ENCODE data around the gene TRPM3.
"Not testable (repeated sequence)": the region's sequence is repeated elsewhere in the genome, so short reads cannot be mapped to it uniquely, and the experiment has no call there.

Gene TRPM3

DNA sequence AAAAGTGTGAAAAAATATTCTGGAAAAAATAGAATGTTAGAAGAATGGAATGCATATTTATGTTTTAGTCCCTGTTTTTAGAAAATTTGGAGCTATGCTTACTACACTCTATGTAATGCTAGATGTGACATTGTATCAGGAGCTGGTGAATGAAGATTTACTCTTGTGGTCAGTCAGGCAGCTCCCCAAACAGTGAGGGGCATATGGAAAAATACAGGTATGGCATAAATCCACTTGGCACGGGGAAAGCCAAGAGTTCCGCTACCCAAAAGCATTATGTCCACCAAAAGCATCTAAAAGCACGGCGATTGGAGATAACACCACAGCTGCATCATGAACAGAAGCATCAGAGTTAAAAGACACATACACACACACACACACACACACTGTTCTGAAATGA, 486.7 kb downstream of the TRPM3 start:
- POLR2A ChIA-PET = no interaction called here
- TF ChIP-seq ZNF76 (tag by site-specific recombination; IDR thresholded peaks at IDR 0.05; ENCODE audit: borderline replicate concordance, low read depth) = no peak
- no peak for TF ChIP-seq ZNF214 (tag by site-specific recombination; IDR thresholded peaks at IDR 0.05; ENCODE audit: borderline replicate concordance)
- TF ChIP-seq, protein P1, sequence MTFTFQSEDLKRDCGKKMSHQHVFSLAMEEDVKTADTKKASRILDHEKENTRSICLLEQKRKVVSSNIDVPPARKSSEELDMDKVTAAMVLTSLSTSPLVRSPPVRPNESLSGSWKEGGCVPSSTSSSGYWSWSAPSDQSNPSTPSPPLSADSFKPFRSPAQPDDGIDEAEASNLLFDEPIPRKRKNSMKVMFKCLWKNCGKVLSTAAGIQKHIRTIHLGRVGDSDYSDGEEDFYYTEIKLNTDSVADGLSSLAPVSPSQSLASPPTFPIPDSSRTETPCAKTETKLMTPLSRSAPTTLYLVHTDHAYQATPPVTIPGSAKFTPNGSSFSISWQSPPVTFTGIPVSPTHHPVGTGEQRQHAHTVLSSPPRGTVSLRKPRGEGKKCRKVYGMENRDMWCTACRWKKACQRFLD (tag by site-specific recombination; IDR thresholded peaks at IDR 0.05) = no peak
- no peak for TF ChIP-seq ZNF302 (tag by site-specific recombination; IDR thresholded peaks at IDR 0.05; ENCODE audit: low read depth)
- TF ChIP-seq ZNF366 (tag by site-specific recombination; conservative IDR thresholded peaks at IDR 0.05) = no peak
- TF ChIP-seq AEBP2 (tag by site-specific recombination; IDR thresholded peaks at IDR 0.05; ENCODE audit: borderline replicate concordance) = no peak
- TF ChIP-seq KLF9 (tag by site-specific recombination; IDR thresholded peaks at IDR 0.05; ENCODE audit: low read depth) = no peak
- TF ChIP-seq ZNF843 (tag by site-specific recombination; IDR thresholded peaks at IDR 0.05) = no peak
- no peak for TF ChIP-seq ZNF645 (tag by site-specific recombination; IDR thresholded peaks at IDR 0.05)
- no peak for TF ChIP-seq ZIC2 (tag by site-specific recombination; IDR thresholded peaks at IDR 0.05)
- TF ChIP-seq, protein P2, sequence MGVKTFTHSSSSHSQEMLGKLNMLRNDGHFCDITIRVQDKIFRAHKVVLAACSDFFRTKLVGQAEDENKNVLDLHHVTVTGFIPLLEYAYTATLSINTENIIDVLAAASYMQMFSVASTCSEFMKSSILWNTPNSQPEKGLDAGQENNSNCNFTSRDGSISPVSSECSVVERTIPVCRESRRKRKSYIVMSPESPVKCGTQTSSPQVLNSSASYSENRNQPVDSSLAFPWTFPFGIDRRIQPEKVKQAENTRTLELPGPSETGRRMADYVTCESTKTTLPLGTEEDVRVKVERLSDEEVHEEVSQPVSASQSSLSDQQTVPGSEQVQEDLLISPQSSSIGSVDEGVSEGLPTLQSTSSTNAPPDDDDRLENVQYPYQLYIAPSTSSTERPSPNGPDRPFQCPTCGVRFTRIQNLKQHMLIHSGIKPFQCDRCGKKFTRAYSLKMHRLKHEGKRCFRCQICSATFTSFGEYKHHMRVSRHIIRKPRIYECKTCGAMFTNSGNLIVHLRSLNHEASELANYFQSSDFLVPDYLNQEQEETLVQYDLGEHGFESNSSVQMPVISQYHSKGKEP (tag by site-specific recombination; IDR thresholded peaks at IDR 0.05) = no peak
- no peak for TF ChIP-seq ZSCAN16 (tag by site-specific recombination; IDR thresholded peaks at IDR 0.05)
- TF ChIP-seq ZEB2 (tag by site-specific recombination; IDR thresholded peaks at IDR 0.05) = no peak
- TF ChIP-seq ZNF23 (tag by site-specific recombination; IDR thresholded peaks at IDR 0.05; ENCODE audit: borderline replicate concordance) = no peak
- H3K4me3 ChIP-seq (ENCODE audit: low read depth, low read length) = no peak overlapping the region
- no peaks in the 10 kb centered on the region for H3K9me3 ChIP-seq (ENCODE audit: control insufficient read depth, insufficient read depth, low read depth, low read length)
- CTCF ChIA-PET = interaction anchor here (0.6 to 11.2 kb wide), 4 partner anchors 9 to 1384 kb away, joined by 3 to 109 read pairs (median 4); no protein-coding TSS in a partner anchor
- 0 out of 2 replicates have a peak, but pooled peaks cover 2% of the 10 kb centered on the region for H3K4me1 ChIP-seq (ENCODE audit: control insufficient read depth, insufficient read depth, low read length)
- no peaks in the 10 kb centered on the region for H3K36me3 ChIP-seq (ENCODE audit: control insufficient read depth in 2 of 2, insufficient read depth in 1 of 2, low read length in 2 of 2)
- no peak overlapping the region for H3K27ac ChIP-seq (ENCODE audit: extremely low read depth, low read depth, low read length)

DNA sequence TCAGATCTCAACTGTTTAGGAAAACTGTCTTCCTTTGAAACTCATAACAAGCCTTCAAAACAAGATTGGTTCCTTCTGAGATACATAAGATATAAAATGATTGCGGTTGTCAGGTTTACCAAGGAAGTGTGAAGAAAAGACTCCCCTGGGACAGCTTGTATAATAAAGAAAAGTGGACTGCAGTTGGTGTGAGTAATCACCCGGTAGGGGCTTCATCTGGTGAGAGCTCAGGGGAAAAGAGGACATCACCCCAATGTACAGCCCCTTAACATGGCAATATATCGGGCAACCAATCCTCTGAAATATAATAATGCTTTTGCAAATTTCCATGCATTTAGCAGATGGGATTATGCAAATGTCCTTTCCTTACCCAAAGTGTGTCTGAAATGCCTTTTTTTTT, 490.4 kb downstream of the TRPM3 start:
- H3K27ac ChIP-seq (ENCODE audit: extremely low read depth, low read depth, low read length) = no peak overlapping the region
- POLR2A ChIA-PET = no interaction called here
- no peak overlapping the region for H3K4me3 ChIP-seq (ENCODE audit: low read depth, low read length)
- H3K9me3 ChIP-seq (ENCODE audit: control insufficient read depth, insufficient read depth, low read depth, low read length) = no peaks in the 10 kb centered on the region
- H3K4me1 ChIP-seq (ENCODE audit: control insufficient read depth, insufficient read depth, low read length) = 0 out of 2 replicates have a peak, but pooled peaks cover 2% of the 10 kb centered on the region
- H3K36me3 ChIP-seq (ENCODE audit: control insufficient read depth in 2 of 2, insufficient read depth in 1 of 2, low read length in 2 of 2) = no peaks in the 10 kb centered on the region
- CTCF ChIA-PET = interaction anchor here (0.7 to 5.2 kb wide), 7 partner anchors 8 to 744 kb away, joined by 3 to 41 read pairs (median 6); no protein-coding TSS in a partner anchor
- TF ChIP-seq IKZF3 (tag by site-specific recombination; IDR thresholded peaks at IDR 0.05) = no peak

GRCh38 chr9:70629080-70629685, 492.2 kb downstream of the TRPM3 start:
- H3K36me3 ChIP-seq (ENCODE audit: control insufficient read depth in 2 of 2, insufficient read depth in 1 of 2, low read length in 2 of 2) = not testable (repeated sequence)

More at GRCh38 chr9:70629080-70629685, 492.2 kb downstream of the TRPM3 start:
- H3K4me1 ChIP-seq (ENCODE audit: control insufficient read depth, insufficient read depth, low read length); POLR2A ChIA-PET; H3K4me3 ChIP-seq (ENCODE audit: low read depth, low read length); H3K9me3 ChIP-seq (ENCODE audit: control insufficient read depth, insufficient read depth, low read depth, low read length); H3K27ac ChIP-seq (ENCODE audit: extremely low read depth, low read depth, low read length): not testable (repeated sequence)
- CTCF ChIA-PET = interaction anchor here (0.5 to 5.2 kb wide), 14 partner anchors 9 to 656 kb away, joined by 3 to 41 read pairs (median 4); no protein-coding TSS in a partner anchor
- peak; percentile 25; the same call in 1 of the 2 replicates for TF ChIP-seq ZNF654 (tag by site-specific recombination; IDR thresholded peaks at IDR 0.05; ENCODE audit: low read depth)
